Choroid plexus epithelial cell (primary cell): ENCODE results near the gene CYB5R2.
A peak's percentile ranks its signal among the peaks of the same experiment; 100 is the strongest.

Experiments
- DNase-seq: peaks from one replicate; pipeline ENCODE4 v3.0.0-alpha.2; 2010; ENCODE audit warnings: low read depth
- H3K4me3 ChIP-seq: 2 replicates; pipeline ENCODE4 v1.5.1; 2011; ENCODE audit warnings: low read depth, mild to moderate bottlenecking, control low read depth, low read length, moderate library complexity
- CTCF ChIP-seq: conservative IDR thresholded peaks from 2 replicates; pipeline ENCODE4 v1.5.1; 2011; ENCODE audit warnings: low read depth, mild to moderate bottlenecking, control low read depth, inconsistent platforms, low read length, moderate library complexity

The CYB5R2 gene

DNA sequence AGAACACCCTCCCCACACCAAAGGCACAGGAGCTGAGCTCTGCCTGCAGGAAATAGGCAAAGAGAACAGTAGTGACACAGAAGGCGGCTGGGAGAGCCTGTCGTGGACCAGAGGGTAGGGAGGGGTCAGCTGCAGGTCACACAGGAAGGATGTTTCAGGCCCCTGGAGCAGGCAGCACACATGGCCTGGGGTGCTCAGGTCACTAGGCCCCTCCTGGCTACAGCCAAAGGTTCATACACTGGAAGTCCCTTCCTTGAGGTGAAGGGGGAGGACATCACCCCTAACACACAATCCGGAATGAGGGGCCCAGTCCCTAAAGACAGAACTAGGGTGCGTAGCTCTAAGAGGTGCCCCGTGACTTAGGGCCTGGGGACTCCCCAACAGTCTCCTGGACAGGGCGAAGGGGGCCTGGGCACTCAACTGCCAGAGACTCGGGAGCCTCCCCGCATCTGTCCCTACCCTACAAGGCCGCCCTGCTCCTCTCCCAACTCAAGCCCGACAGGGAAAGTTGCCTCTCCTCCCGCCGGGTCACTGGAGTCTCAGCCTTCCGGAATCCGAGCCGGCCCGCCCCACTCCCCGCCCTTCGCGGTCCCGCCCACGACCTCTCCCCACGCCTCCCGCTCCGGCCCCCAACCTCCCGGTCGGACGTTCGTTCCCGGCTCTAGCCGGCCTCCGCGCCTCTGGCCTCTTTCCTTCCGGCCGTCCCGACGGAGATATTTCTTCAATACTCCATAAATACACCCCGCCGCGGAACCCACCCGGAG lies at the start of gene CYB5R2:
Gene CYB5R2, minus strand, starts transcription at position 541 of the 764 bp plus-strand sequence. CDS start 675 bp downstream, outside the sequence.
- TF ChIP-seq CTCF = no peak
- peak within 1 kb of the TSS; percentile 57 for H3K4me3 ChIP-seq
- peak; percentile 50 for DNase-seq

GRCh38 chr11:7714786-7715185 lies 41.5 kb upstream of the CYB5R2 start:
- DNase-seq = no peak
- TF ChIP-seq CTCF = no peak
- H3K4me3 ChIP-seq = no peak overlapping the region

- no peak for DNase-seq
- no peak for TF ChIP-seq CTCF
- no peak within 1 kb of the TSS for H3K4me3 ChIP-seq
These were observed 33.1 kb upstream of the CYB5R2 start, which contains the start of gene OVCH2 for GRCh38 chr11:7706377-7706776. Gene OVCH2 (minus strand): TSS chr11:7706477. CDS start chr11:7706394, 83 bp downstream.

DNA sequence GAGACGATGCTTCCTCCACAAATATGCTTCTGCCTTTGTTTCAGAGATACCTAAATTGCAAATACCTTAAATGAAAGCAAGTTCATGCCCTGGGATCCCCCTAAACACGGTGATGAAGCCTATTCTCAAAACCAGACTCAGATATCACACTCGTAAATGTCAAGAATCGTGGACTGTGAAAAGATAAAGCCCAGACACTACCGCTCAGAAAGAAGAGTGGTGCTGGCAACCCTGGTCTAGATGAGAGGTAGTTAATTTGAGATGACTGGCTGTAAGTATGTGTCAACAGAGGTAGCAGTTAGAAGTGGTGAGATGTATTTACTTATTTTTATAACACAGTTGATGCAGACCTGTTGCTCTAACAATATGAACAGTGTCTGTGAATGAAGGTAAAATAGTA lies 30.4 kb upstream of the CYB5R2 start:
- DNase-seq = no peak
- TF ChIP-seq CTCF = no peak
- no peak overlapping the region for H3K4me3 ChIP-seq

DNA sequence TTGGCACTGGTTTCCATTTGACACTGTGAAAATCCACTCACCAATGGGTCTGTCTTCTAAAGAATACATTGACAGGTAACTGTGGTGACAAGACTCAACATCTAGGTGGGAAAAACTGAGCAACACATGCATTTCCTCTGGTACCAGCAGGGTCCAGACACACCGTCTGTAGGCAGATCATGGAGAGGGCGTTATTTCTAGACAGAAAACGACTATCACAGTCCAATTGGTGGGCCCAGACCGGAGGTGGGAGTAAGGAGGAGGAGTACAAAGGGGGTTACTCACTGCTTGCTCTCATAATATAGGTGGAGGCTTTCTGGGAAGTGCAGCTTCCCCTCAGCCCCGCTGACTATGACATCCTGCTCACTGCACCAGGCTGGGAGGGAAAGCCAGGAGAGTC lies 23.1 kb upstream of the CYB5R2 start:
- DNase-seq = no peak
- TF ChIP-seq CTCF = no peak
- no peak overlapping the region for H3K4me3 ChIP-seq

DNA sequence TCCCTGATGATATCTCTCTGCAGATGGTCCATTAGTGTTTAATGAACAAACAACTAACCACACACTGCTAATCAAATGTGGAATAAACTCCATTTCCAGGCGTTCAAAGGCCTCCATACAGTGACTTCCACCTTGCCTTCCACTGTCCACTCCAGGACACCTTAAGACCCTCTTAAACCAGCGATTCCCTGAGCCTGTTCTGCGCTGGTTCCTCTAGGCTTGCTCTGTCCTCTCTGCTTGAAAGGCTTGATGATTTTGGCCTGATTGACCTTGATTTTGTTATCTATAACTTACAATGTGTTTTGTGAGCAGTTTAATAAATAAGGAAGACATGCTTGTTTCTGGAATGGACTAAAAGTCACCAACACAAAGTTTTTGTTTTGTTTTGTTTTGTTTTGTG lies 20.9 kb upstream of the CYB5R2 start:
- TF ChIP-seq CTCF = no peak
- no peak overlapping the region for H3K4me3 ChIP-seq
- DNase-seq = no peak

DNA sequence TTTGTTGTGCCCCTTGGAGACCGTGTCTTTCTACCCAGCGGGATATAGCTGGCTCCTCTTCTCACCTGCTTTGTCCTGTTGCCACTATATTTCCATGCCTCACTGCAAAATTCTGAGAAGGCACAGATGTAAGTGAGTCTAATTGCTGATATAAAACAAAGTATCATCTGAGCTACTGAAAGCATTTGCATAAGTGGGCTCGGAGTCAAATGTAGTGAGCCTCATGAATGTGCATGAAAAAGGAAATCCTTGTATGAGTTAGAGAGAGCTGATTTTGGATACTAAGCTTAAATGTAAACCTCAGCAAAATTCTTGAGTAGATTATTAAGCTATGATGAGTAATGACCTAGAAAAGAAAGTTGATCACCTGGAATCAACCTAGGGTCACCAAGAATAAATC lies 19.1 kb upstream of the CYB5R2 start:
- no peak for DNase-seq
- TF ChIP-seq CTCF = no peak
- H3K4me3 ChIP-seq = no peak overlapping the region
